HG03196 (cell line): ENCODE measurements around the gene CDC42EP3.

Source experiments
- ATAC-seq: cut with Tn5 transposase; IDR thresholded peaks from one replicate; pipeline ENCODE4 v1.9.1; 2021; ENCODE audit not compliant: unreplicated experiment

The CDC42EP3 gene

DNA sequence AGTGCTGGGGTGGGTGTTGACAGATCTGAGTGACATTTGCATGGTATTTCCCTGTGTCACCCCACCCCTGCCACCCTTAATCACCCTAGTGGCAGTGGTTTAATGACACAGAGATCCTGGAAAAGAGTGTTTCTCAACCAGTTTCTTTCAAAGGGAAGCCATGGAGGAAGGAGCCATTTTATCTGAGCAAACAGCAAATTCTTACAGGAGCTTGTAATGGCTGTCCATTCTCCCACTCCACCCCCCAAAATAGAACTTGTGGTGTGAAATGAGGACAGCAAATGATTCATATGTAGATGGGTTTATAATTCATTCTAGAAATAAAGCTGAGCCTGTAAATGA is 51.5 kb downstream of the CDC42EP3 start:
- no peak for ATAC-seq

DNA sequence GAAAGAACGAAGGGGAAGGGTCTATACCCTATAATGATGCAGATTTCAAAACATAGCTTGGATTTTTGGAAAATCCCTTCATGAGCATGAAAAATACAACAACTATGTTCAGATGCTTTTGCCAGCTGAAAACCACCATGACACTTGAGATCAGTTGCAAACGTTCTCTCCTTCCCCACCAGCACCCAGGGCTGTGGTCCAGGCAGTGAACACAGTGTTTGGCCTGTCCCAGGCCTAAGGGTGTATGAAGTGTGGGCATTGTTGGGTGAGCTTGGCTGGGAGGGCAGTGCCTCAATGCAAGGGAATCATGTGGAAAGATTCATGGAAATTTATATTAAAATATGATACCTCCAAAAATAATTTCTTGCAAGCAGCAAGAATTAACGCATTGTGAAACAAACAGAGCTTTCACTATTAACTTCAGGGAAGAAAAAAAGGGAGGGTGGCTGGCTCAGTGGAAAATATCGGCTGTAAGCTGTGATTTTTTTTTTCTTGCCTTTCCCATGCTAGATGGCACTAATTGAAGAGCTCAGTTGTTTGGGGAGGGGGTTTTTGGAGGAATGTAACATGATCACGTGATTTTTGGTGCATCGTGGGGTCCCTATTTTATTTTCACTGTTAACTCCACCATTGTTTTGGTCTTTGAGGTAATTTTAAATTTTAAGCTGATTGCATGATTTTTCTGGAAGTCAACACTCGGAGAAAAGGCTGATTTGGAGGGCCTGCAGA is 52.0 kb downstream of the CDC42EP3 start:
- no peak for ATAC-seq

DNA sequence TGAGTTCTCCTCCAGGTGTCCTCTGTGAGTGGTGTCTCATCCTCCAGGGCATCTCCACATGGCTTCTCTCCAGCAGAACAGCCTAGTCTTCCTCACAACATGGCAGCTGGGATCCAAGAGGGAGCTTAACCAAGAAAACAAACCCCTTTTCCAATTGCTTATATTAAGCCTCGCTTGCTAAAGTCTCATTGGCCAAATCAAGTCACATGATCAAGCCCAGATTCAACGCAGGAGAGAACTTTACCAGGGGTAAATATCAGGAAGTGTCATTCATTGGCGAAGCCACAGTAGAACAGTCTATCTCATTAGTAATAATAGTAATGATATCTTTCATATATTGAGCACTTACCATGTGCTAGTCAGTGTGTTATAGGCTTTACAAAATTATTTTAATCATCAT is 53.1 kb downstream of the CDC42EP3 start:
- no peak for ATAC-seq

DNA sequence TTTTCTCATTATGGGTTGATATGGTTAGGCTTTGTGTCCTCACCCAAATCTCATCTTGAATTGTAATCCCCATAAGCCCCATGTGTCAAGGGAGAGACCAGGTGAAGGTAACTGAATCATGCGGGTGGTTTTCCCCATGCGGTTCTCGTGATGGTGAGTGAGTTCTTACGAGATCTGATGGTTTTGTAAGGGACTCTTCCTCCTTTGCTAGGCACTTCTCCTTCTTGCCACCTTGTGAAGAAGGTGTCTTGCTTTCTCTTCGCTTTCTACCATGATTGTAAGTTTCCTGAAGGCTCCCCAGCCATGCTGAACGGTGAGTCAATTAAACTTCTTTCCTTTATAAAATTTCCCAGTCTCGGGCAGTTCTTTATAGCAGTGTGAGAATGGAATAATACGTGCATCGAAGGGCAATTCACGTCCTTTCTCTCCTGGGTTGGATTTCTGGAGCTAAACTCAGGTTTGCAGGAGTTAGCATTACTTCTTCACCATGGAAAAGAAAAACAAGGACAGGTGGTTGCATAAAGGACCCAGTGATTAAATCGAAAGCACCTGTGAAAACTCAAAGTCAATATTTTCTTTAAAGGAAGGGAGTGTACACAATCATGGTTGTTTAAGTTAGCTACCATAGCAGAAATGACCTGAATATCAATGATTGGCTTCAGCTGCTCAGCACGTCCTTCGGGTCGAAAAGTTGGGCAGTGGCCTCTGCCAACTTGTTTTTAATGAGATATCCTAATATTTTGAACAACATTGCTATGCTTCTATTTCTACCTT is 54.1 kb downstream of the CDC42EP3 start:
- no peak for ATAC-seq

DNA sequence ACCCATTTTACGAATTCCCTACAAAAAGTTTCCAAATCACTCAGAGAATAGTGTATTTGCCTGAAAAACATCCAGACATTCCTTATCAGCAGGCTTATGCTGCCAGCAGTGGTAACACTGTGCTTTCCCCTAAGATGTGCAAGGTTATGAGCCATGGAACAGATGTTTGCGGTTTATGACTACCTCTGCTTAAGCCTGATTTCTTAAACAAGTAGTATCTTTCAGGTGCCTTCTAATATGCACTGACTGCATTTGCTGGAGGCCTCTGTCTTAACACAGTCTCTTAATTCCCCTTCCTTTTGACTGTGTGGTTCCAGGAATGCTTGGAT is 54.8 kb downstream of the CDC42EP3 start:
- no peak for ATAC-seq

DNA sequence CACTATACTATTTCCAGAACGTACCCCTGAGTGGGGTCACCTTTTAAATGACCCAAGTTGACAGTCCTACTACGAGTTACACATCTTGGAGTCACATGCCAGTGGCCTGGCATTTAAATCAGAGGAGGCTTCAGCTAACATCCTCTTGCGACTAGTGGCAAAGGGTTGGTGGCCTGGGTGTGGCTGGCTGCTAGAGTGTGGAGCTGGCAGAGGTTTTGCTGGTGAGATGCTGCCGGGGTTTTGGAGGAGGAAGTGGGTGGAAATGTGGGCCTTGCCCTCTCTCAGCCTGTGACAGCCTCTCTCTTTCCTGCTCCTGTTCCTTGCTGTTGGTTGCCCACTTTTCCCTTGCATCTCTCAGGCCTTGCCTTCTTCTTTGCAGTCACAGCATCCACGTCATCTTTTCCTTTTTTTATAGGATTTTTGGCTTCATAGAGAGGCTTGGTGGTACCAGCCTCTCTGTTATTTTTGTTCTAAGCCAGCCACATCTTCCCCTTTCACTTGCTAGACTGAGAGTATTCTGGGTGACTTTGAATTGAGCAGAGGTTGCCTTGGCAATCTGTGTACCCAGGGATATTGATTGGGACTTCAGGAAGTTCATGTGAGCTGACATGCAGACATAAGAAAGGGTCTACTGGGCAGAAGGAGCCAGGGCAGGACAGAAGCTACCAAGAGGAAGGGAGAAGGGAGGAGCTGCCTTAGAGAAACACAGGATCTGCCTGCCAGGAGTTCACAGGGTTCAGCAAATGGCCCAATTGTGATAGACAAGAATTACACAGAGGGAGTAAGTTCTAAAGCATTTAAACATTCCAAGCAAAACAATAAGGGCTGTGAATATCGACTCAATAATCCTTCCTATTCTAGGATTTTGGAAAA is 55.4 kb downstream of the CDC42EP3 start:
- peak; percentile 68 for ATAC-seq

DNA sequence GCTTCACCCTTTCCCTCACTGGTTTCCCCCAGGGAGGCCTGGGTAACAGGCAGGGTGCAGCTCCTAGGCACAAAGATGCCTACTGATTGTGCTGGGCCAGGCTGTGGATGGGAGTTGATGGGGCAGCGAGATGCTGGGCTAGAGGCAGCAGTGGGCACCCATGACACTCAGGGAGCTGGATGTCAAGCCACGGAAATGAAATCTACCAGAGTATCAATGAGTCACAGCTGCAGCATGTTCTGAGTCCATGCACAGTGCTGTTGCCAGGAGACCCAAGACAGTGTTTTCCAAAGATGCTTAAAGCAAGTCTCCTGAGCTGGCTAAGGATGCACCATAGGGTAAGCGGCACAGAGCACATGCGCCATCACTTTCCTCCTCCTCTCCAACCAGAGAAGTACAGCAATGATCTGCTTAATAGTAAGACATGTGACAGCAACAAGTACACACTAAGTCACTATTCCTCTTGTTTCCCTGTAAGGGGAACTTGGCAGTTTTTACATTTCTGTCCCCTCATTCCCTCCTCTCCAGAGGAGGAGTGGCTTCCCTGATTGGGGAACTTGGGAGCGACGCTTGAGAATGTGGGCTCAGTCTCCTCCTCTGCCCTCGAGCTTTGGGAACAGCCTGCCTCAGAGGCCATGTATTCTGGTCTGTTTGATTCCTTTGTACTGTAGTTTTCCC is 57.2 kb downstream of the CDC42EP3 start:
- ATAC-seq = no peak

DNA sequence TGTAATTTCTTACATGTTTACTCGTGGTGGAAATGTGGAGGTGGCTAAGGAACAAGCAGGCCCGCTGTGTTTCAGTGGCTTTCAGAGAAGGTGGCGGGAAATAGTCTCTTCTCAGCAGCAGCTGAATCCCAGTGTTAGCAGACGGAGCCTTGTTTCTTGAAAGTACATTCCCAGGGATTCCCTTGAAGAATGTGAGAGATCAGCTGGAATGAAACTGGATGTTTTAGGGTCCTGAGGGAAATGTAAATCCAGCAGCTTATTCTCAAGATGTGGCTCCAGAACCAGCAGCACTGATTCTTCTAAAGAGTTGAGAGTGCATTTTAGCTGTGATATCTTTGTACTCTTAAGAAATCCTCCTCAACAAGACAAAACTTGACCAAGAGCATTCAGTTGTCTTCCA is 59.1 kb downstream of the CDC42EP3 start:
- no peak for ATAC-seq

DNA sequence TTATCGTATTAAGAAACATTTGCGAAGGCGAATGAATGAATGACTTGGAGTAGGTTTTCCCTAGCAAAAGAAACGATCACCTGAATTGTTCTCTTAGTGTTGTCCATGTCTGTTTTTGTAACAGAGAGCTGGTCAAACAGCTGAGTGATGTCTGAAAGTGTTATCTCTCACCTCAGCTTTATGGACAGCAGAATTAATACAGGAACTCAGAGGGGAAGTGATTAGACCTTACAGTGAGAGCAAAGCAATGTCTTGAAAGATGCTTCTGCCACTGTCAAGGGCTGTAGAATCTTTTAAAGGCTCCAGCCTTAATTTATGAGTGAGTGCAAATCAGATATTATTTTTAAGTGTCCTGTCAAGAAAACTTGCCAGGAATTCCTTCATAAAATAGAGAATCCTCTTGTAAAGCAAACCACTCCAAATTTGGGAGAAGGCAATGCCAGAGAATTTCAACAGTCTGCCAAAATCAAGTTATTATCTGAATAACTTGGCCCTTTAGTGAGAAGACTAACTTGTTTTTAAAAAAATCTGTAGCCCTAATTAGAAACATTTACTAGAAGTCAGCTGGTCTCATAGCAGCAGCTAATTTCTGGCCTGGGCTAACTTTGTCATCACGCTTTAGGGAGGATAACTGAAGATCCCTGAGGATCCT is 60.7 kb downstream of the CDC42EP3 start:
- no peak for ATAC-seq

DNA sequence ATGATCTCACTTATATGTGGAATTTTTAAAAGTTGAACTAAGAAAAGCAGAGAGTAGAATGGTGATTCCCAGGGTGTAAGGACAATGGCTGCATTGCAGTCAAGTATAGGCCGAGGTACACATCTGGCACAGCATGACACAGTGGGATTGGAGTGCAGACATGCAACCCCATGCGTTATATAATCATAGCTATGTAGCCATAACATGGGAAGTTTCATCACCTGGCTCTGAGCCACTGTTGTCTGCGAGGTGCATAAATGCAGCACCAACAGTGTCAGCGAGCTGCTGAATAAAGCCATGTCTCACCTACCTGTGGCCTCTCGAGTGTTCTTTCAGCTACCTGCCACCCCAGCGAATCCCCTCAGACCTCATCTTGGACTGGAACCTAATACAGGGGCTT is 61.7 kb downstream of the CDC42EP3 start:
- ATAC-seq = no peak

DNA sequence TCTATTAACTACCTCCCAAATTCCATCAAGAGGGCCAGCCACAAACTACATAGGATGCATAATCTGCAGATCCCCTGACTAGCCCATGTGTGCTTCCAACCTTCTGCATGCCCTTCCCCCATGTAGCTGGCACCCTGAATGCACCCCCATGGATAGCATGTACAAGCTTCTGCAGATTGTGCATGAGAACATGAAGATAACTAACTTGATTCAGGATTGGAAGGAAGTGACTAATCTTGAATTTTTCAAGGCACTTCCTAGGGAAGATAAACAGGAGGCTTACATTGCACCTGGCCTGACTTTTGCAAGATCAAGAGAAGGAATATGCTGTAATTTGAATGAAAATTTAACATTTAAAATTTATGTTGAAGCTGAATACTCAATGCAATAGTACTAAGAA is 66.7 kb downstream of the CDC42EP3 start:
- ATAC-seq = no peak

DNA sequence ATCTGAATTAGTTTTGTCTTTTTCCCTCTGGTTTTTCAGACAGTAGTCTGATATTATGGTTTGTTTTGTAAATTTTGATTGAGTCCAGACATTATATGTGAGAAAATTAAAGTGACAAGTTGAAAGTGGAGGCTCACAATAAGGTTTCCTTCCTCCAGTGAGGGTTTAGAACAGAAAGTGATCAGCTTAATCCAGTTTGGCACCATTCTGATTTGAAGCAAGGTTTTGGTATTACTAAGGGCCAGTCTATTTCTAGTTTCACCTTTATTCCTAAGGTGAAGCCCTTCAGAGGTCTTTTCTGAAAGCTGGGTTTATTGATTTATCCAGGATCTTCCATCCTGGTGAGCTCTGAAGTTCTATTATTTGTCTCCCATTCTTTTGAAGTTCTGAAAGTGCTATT is 68.7 kb downstream of the CDC42EP3 start:
- ATAC-seq = no peak

DNA sequence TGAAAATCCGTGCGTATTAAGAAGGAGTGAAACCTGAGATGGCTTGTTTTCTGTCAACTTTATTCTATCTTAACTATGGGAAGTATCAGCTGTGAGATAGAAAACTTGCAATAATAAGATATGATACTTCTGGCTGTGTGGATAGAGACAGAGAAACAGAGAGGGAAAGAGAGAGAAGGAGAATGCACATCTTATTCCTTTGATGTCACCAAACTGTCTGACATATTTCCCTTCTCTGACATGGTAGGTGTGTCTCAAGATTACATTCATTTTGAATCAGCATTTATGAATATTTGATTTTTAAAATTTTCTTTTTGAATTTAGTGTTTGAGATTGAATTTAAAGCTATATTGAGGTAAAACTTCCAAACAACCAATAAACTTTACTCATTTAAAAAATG is 69.4 kb downstream of the CDC42EP3 start:
- no peak for ATAC-seq

DNA sequence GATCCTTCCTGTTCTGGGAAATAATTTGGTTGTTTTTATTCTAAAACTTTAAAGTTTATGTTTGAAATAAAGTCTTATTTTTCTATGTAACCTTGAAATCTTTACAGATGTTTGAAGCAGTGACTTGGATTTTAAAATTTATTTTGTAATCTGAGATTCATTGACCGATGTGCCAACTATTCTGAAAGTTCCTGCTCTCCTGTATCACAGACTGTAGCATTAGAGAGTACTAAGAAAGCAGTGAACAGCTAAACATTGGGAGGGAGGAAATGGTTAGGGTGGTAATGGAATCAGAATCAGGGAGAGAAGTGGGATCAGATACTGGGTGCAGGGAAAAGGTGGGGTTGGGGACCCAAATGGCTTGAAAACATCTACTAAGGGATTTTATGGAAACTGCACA is 69.9 kb downstream of the CDC42EP3 start:
- no peak for ATAC-seq

DNA sequence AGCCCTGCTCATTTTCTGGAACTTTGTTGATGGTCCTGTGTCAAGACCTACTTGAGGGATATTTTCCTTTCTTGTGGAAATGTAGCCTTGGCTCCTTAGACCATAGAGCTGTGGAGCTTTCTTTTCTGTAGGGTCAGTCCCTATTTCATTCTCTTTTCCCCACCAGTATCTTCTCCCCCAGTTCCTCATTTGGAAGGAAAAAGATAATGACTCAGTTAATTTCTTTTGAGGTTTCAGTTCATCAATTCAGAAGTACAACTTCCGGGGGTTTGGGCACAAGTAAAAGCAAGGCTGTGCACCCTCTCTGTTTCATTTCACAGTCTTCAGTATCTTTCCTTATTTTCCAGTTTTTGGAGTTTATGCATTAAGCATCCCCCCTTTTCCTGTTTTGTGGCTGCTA is 70.7 kb downstream of the CDC42EP3 start:
- ATAC-seq = no peak

DNA sequence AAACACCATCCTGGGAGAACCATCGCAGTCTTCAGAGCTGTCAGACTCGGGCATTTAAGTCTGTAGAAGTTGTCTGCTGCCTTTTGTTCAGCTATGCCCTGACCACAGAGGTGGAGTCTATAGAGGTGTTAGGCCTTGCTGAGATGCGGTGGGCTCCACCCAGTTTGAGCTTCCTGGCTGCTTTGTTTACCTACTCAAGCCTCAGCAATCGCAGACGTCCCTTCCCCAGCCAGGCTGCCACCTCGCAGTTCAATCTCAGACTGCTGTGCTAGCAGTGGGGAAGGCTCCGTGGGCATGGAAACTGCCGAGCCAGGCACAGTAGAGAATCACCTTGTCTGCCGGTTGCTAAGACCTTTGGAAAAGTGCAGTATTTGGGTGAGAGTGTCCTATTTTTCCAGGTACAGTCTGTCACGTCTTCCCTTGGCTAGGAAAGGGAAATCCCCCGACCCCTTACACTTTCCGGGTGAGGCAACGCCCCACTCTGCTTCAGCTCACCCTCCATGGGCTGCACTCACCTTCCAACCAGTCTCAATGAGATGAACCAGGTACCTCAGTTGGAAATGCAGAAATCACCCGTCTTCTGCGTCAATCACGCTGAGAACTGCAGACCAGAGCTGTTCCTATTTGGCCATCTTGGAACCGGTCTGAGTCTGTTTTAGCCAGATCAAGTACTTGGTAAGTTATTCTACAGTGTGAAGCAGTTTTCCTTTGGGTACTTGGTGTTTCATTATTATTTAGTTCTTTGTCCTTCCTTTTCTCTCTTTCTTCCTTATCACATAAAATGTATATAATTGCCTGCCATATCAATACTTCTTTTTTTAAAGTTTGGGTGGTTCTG is 71.5 kb downstream of the CDC42EP3 start:
- no peak for ATAC-seq

DNA sequence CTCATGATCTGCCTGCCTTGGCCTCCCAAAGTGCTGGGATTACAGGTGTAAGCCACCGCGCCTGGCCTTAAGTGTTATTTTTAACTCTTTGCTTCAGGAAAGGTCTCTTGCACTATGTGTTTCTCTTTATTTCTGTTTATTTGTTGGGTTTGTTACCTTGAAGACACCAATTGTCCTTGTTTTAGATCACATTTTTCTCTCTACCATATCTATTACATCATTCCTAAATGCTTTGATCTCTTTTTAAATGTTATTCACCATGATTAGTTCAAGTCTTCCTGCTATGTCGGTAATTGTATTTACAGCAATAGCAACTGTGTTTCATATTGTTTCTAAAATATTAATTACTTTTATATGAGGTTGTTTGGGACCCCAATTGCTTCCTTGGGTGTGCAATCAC is 77.7 kb downstream of the CDC42EP3 start:
- no peak for ATAC-seq

DNA sequence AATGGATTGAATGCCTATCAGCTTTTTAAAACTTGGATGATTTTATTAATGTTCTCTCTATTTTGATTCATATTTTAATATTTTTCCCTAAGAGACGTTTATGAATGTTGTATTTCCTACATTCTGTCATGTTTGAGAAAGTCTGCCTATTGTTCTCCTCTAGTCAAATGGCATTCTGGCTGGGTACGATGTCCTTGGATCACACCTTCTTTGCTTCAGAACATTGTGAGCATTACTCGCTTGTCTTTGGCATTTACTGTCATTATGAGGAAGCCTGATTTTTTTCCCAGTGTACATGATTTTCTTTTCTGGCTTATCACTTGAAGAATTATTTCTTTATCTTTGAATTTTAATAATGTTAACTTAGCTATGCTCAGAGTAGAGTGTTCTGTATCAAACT is 78.4 kb downstream of the CDC42EP3 start:
- no peak for ATAC-seq
